Tibial nerve (tissue), 4 donors: ENCODE data around the gene VWA3A.

Source experiments
- CTCF ChIP-seq, 5 experiments: fragments of 200-600 bp in 3 of 5; fragments of 450-650 bp in 2 of 5; sonication (generic) in 3 of 5; IDR thresholded peaks; one replicate each; pipeline ENCODE4 v1.5.1; 2016 to 2019; ENCODE audit warnings: antibody characterized with exemption in 5 of 5, mild to moderate bottlenecking in 3 of 5, moderate library complexity in 2 of 5
- EP300 ChIP-seq, 2 donors: sonication (generic); formaldehyde crosslinking; IDR thresholded peaks; one replicate each; pipeline ENCODE4 v1.6.1; 2017; ENCODE audit warnings: antibody characterized with exemption in 2 of 2, mild to moderate bottlenecking in 1 of 2
- POLR2A ChIP-seq, 2 donors: fragments of 450-650 bp; IDR thresholded peaks; one replicate each; pipeline ENCODE4 v1.6.1; 2017; ENCODE audit warnings: antibody characterized with exemption in 2 of 2, mild to moderate bottlenecking in 2 of 2, moderate library complexity in 2 of 2

- no peak for TF ChIP-seq CTCF (IDR thresholded peaks at IDR 0.05)
- no peak for TF ChIP-seq POLR2A (IDR thresholded peaks at IDR 0.05)
- no peak for TF ChIP-seq EP300 (IDR thresholded peaks at IDR 0.05)
Measured at GRCh38 chr16:22071331-22071910, 20.9 kb upstream of the VWA3A start.
